Measurements from ENCODE around the gene ZFYVE26.

Gene ZFYVE26

DNA sequence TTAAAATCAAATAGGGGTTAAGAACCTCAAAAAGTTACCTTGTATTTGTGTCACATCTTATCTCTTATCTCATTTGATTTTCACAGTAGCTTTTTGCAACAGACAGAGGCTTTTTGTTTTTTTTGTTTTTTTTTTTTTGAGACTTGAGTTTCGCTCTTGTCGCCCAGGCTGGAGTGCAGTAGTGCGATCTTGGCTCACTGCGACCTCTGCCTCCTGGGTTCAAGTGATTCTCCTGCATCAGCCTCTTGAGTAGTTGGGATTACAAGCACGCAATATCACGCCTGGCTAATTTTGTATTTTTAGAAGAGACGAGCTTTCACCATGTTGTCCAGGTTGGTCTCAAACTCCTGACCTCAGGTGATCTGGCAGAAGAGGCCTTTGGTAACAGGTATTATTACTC, 89.0 kb downstream of the ZFYVE26 start:
- TF ChIP-seq, protein P1, sequence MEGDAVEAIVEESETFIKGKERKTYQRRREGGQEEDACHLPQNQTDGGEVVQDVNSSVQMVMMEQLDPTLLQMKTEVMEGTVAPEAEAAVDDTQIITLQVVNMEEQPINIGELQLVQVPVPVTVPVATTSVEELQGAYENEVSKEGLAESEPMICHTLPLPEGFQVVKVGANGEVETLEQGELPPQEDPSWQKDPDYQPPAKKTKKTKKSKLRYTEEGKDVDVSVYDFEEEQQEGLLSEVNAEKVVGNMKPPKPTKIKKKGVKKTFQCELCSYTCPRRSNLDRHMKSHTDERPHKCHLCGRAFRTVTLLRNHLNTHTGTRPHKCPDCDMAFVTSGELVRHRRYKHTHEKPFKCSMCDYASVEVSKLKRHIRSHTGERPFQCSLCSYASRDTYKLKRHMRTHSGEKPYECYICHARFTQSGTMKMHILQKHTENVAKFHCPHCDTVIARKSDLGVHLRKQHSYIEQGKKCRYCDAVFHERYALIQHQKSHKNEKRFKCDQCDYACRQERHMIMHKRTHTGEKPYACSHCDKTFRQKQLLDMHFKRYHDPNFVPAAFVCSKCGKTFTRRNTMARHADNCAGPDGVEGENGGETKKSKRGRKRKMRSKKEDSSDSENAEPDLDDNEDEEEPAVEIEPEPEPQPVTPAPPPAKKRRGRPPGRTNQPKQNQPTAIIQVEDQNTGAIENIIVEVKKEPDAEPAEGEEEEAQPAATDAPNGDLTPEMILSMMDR (IDR thresholded peaks at IDR 0.05), result no peak

DNA sequence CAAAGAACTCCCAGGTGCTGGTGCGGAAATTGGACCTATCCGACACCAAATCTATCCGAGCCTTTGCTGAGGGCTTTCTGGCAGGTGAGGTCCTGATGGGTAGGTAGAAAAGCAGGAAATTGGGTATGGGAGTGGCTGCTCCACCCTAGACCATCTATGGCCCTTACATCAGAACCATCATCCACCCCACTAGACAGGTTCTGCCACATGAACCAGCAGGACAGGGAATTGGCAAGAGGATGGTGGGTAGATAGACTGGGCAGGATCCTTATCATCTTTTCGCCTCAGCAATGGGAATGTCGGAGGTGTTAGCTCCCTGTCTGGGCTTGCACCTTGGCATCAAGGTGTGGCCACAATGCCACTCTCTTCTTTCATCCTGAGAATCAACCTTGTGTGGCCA, 91.2 kb downstream of the ZFYVE26 start:
- TF ChIP-seq, protein P1 (IDR thresholded peaks at IDR 0.05), result no peak

DNA sequence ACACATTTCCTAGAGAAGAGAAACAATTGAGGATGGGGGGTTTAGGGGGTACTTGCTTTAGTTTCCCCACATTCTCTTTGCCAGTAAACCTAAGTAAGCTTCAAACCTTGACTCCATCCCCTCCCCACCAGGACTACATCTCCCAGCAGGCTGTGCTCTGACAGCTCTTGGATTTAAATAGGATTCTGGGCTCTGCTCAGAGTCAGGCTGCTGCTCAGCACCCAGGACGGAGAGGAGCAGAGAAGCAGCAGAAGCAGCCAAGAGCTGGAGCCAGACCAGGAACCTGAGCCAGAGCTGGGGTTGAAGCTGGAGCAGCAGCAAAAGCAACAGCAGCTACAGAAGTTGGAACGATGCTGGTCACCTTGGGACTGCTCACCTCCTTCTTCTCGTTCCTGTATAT, 94.1 kb downstream of the ZFYVE26 start:
- TF ChIP-seq, protein P1 (IDR thresholded peaks at IDR 0.05), result no peak

GRCh38 chr14:67721875-67722274, 94.5 kb downstream of the ZFYVE26 start:
- TF ChIP-seq, protein P1 (IDR thresholded peaks at IDR 0.05), result no peak

- TF ChIP-seq, protein P1 (IDR thresholded peaks at IDR 0.05), result no peak
Observed at GRCh38 chr14:67719866-67720265, 96.5 kb downstream of the ZFYVE26 start.

GRCh38 chr14:67718265-67718664, 98.1 kb downstream of the ZFYVE26 start:
- TF ChIP-seq, protein P1 (IDR thresholded peaks at IDR 0.05), result no peak

DNA sequence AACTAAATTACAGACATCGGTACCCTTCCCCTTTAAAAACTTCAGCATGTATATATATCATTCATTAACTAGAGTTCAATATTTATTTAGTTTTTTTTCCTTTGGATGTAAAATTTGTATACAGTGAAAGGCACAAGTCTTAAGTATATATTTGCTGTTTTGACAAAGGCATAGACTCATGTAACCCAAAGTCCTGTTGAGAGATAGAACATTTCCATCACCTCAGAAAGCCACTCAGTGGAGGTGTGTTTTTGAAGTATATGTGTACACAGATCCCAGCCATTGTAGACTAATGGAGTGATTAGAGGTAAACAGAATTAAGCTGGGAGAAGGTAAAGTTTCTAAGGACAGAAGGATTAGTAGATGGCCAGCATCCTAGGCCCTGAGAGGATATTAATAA, 99.3 kb downstream of the ZFYVE26 start:
- TF ChIP-seq, protein P1 (IDR thresholded peaks at IDR 0.05), result no peak

GRCh38 chr14:67710209-67710608, 106.2 kb downstream of the ZFYVE26 start:
- TF ChIP-seq, protein P1 (IDR thresholded peaks at IDR 0.05), result no peak

Measured in LNCAP (cell line).